ENCODE results near the gene LDLRAD2. TPM values are rescaled to one million over a fixed set of nuclear protein-coding genes. Genes with fewer than 3 reads are reported as not detected.
A peak's percentile ranks its signal among the peaks of the same experiment; 100 is the strongest.

LDLRAD2 gene
- total RNA-seq, 2 donors from 2014 or later, result 0.08 TPM; not detected in 1

DNA sequence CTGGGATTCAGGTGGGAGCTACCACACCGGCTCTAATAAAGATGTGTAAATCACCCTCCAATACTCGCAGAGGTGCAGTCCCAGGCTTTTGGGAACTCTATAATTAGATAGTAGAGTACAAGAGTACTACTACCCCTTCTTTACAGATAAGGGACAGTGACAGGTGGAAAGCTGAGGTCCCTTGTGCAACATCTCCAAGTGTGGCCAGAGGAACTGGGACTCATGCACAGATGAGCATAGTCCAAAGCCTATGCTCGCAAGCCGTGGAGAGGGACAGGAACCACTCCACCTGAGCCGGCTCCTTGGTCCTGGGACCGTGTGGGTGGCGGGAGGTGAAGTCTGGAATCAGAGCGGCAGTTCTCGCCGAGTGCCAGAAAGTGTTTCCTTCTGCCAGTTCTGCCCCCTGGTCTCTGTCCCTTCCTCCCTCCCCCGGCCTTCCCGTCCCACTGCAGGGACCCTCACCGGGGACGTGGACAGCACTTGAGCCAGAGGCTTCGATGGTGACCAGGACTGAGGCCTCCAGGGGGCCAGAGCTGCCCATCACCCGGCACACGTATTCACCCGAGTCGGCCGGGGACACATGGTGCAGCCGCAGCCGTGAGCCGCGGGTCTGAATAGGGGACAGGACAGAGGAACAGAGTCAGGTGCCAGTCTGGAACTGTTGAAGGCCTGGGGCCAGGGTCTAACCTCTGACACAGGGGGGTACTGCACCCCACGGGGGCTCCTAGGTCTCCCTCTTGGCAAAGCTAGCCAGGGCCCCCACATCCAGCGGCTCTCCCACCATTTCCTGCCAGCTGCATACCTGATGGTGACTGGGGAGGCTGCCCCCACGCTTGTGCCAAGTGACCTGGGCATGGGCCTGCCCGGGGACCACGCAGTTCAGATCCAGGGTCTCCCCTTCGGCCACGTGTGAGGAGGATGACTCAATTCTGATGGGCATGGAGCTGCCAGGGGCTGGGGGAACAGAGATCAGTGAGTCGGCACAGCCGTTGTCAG is 33.9 kb downstream of the LDLRAD2 start:
- Mint-ChIP-seq H3K9me3 (no peaks in the 10 kb centered on the region), H3K27ac (no peak overlapping the region), H3K36me3 (no peaks in the 10 kb centered on the region)
- no peak for DNase-seq (ENCODE audit: low spot score in 2 of 2)
- ATAC-seq, result no peak

DNA sequence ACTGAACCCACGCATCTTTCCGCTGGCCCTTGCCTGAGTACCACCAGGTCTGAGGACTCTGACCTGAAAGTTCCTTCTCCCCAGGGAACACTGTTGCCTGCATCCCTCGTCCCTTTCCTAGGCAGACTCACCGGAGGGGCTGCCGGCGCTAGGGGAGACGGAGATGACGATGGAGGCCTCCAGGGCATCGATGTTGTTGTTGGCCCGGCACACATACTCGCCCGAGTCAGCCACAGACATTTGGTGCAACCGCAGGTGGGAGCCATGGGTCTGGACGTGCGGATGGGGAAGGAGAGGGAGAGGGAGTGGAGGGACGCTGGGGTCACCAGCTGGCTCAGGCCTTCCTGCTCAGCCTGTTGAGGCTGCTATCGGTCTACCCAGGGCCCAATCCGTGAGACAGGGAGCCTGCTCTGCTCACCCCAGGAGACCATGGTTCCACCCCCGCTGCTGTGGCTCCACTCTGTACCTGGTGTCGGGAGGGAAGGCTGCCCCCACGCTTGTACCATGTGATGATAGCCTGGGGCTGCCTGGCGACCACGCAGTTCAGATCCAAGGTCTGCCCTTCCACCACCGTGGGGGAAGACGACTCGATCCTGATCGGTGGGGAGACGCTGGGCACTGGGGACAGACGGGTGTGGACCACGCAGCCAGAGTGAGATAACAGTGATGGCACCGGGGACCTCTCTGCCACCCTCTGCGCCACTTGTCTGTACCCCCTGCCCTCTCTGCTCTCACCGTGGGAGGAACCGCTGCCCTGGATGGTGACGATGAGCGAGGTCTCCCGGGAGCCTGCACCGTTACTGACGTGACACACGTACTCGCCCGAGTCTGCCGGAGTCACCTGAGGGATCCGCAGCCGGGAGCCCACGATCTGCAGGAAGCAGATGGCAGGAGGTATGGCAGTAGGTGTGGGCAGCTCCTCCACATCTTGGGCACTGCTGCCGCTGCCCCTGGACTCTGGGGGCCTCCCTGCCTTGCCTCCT is 35.4 kb downstream of the LDLRAD2 start:
- H3K27ac Mint-ChIP-seq, result no peak overlapping the region
- no peaks in the 10 kb centered on the region for H3K9me3 Mint-ChIP-seq
- no peak for ATAC-seq
- no peaks in the 10 kb centered on the region for H3K36me3 Mint-ChIP-seq
- no peak for DNase-seq (ENCODE audit: low spot score in 2 of 2)

DNA sequence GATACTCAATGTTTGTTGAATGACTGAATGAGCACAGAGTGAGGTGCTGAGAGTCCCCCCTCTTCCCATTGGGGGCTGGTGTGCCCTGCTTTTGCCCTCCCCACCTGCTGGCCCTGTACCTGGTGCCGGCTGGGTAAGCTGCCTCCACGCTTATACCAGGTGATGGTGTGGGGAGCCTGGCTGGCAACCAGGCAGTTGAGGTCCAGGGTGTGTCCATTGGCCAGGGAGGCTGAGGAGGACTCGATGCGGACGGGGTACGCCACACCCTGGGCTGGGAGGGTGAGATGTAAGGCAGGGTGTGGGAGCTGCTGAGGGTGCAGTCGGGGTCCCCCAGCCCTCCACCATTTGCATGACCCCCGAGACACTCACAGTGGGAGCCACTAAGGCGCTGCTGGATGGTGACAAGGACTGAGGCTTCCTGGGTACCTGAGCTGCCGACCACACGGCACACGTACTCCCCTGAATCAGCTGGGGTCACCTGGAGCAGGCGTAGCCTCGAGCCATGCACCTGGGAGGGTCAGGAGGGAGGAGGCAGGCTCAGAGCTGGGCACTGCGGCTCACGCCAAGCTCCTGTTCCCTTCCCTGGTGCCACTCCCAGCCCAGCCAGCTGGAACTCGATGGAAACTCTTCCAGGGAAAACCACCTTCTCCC is 36.6 kb downstream of the LDLRAD2 start:
- Mint-ChIP-seq H3K27ac (no peak overlapping the region), H3K36me3 (no peaks in the 10 kb centered on the region), H3K9me3 (no peaks in the 10 kb centered on the region)
- ATAC-seq (no peak), DNase-seq (ENCODE audit: low spot score in 2 of 2) (no peak)

DNA sequence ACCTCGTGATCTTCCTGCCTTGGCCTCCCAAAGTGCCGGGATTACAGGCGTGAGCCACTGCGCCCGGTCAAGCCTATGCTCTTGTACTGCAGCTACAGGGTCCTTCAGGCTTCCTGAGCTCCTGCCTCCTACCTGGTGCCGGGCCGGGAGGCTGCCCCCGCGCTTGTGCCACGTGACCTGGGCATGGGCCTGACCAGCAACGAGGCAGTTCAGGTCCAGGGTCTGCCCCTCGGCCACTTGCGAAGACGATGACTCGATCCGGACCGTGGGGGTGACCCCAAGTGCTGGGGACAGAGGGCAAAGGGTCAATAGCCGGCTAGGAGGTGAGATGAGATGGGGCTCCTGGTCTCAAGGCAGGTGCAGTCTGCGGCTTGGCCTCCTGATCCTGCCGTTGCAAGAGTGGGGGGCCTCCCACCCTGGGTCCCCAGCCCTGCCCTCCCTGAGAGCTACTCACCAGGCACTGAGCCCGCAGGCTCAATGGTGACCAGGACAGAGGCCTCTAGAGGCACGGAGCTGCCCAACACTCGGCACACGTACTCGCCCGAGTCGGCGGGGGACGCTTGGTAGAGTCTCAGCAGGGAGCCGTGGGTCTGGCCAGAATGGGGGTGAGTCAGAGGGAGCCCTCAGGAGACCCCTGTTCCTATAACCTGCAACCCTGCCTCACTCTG is 38.0 kb downstream of the LDLRAD2 start:
- DNase-seq (ENCODE audit: low spot score in 2 of 2), result no peak
- ATAC-seq, result no peak
- Mint-ChIP-seq H3K27ac (no peak overlapping the region), H3K9me3 (no peaks in the 10 kb centered on the region), H3K36me3 (no peaks in the 10 kb centered on the region)

DNA sequence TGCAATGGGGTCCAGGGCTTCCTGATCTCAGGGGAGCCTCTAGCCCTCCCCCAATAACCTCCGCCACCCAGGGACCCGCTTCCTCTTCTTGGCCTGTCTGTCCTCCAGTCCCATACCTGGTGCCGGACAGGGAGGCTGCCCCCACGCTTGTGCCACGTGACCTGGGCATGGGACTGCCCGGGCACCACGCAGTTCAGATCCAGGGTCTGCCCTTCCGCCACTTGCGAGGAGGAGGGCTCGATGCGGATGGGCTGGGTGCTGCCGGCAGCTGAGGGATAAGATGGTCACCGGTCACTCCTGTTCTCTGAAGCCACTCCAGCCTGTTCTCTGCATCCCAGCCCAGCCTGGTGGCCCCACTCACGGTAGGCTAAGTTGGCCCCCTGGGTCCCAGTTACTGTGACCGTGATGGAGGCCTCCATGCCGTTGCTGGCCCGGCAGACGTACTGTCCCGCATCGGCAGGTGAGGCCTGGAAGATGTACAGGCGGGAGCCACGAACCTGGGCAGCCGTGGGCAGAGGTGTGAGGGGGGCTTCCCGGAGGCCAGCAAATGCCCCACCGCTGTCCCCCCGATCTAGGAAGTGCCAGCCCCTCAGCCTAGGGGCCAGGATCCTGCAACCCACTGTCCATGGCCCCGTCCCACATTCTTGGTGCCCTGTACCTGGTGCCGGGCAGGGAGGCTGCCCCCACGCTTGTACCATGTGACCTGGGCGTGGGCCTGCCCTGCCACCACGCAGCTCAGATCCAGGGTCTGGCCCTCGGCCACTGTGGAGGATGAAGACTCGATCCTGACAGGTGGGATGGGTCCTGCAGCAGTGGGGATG is 39.6 kb downstream of the LDLRAD2 start:
- peak overlapping the region in 1 of 2 donors; percentile 48 for H3K27ac Mint-ChIP-seq
- DNase-seq (ENCODE audit: low spot score in 2 of 2) (no peak), ATAC-seq (no peak)
- no peaks in the 10 kb centered on the region for H3K36me3 Mint-ChIP-seq
- H3K9me3 Mint-ChIP-seq, result no peaks in the 10 kb centered on the region

DNA sequence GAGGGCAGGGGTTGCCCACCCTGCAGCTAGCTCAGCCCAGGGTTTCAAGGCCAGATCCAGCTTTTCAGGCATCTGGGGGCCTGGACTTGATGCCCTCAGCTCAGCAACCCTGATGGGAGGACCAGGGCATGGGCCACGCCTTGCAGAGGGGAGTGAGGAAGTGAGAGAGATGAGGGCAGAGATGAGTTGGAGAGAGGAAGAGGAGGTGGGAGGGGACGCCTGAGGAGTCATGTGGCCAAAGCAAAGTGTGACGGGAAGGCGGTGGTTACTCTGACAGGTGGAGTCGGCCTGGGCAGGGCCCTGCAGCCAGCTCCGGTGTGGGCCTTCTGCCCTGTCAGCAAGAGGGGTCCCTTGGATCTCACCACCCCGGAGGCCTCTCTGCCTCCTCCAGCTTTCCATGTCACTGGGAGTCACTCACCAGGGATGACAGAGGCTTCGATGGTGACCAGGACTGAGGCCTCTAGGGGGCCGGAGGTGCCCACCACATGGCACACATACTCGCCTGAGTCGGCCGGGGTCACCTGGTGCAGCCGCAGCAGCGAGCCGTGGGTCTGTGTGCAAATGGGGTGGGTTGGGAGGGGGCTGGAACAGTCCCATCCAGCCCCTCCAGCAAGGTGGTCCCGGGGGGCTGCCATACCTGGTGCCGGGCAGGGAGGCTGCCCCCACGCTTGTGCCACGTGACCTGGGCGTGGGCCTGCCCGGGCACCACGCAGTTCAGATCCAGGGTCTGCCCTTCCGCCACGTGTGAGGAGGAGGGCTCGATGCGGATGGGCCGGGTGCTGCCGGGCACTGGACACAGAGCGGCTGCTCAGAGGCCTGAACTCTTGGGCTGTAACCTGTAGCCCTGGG is 40.4 kb downstream of the LDLRAD2 start:
- Mint-ChIP-seq H3K36me3 (no peaks in the 10 kb centered on the region), H3K9me3 (no peaks in the 10 kb centered on the region), H3K27ac (peak overlapping the region in 1 of 2 donors; percentile 48)
- ATAC-seq, result peak; percentile 23 to 34
- no peak for DNase-seq (ENCODE audit: low spot score in 2 of 2)

DNA sequence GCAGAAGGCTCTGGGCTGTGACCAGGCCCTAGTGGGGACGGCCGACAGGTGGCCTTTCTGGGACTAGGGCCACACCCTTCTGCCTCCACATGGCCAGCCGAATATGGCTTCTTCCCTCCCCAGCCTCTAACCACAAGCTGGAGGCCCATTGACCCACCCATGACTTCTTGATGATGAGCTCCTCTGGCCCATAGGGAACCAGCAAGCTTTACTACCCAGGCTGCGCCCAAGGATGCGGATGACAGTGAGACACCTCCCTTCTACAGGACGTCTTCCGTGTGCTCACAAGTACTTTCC is 41.0 kb downstream of the LDLRAD2 start:
- Mint-ChIP-seq H3K27ac (no peak overlapping the region), H3K9me3 (no peaks in the 10 kb centered on the region)

DNA sequence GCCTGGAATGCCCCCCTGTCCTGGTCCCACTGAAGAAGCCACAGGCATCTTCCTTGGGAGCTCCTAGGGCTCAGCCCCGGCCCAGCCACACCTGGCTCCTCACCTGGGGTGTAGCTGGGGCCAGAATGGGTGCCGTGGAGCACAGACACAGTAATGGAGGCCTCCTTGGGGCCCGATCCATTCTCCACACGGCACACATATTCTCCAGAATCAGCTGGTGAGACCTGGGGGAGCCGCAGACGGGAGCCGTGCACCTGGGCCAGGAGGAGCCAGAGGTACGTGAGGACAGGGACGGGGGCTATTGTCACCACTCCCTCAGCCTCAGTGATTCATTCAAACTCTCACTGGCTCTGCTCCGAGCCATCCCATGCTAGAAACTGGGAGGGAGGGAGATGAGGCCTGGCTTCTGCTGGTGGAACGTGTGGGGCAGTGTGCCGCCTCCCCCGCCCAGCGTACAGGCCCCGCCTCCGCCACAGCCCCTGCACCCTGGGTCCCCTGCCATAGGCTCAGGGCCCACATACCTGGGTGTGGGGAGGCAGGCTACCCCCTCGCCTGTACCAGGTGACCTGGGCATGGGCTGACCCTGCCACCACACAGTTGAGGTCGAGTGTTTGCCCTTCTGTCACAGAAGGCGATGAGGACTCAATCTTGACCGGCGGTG is 42.2 kb downstream of the LDLRAD2 start:
- Mint-ChIP-seq H3K9me3 (no peaks in the 10 kb centered on the region), H3K36me3 (no peaks in the 10 kb centered on the region), H3K27ac (no peak overlapping the region)
- no peak for DNase-seq (ENCODE audit: low spot score in 2 of 2)
- ATAC-seq, result no peak

More for the DNA sequence above, 41.0 kb downstream of the LDLRAD2 start:
- no peak for ATAC-seq
- no peaks in the 10 kb centered on the region for H3K36me3 Mint-ChIP-seq
- DNase-seq (ENCODE audit: low spot score in 2 of 2), result no peak

DNA sequence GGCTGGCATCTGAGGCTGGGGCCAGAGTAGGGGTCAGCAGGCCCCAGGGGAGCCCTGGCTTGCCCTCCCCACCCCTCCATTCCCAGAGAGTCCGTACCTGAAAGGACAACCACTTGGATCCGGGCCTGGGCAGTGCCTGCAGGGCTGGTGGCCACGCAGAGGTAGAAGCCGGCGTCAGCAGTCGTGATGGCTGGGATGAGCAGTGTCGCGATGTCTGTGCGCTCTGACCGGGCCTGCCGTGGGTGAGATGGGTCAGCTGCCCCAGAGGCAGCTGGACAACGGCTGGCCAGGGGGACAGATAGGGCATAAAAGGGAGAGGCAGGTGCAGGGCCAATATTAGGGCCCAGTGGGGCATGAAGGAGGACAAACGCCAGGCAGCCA is 42.7 kb downstream of the LDLRAD2 start:
- ATAC-seq (no peak), DNase-seq (ENCODE audit: low spot score in 2 of 2) (no peak)
- Mint-ChIP-seq H3K9me3 (no peaks in the 10 kb centered on the region), H3K36me3 (no peaks in the 10 kb centered on the region), H3K27ac (no peak overlapping the region)

DNA sequence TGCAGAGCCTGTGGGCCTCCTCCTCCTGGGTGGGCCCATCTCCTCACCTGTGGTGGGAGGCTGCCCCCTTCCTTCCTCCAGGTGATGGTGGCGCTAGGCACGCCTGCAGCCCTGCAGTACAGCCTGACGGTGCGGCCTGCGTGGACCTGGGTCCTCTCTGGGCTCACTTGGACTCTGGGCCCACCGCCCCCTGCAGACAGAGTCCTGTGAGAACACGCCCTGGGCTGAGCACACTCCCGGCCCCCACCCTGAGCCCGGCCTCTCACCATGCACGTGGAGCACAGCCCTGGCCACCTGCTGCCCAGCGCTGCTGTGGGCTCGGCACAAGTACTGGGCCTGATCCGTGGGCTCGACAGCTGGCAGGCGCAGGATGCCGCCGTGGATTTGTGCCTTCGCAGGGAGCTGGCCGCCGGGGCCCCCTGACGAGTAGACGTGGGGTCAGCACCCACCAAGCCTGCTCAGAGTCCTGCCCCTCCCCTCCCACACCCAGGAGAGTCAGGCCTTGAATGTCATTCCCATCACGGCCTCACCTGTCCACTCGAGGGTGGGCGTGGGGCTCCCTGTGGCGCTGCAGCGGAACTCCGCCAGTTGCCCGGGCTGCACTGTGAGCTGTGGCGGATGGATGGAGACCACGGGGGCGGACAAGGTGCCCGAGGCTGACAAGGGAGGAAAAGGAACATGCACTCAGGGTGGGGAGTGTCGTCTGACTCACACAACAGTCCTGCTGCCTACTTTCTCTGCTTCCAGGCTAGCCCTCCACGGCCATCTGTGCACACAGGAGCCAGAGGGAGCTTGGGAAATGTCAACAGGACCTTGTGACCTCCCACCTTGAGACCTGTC is 43.4 kb downstream of the LDLRAD2 start:
- DNase-seq (ENCODE audit: low spot score in 2 of 2), result no peak
- Mint-ChIP-seq H3K36me3 (no peaks in the 10 kb centered on the region), H3K27ac (peak overlapping the region in 1 of 2 donors; percentile 87), H3K9me3 (no peaks in the 10 kb centered on the region)
- no peak for ATAC-seq

DNA sequence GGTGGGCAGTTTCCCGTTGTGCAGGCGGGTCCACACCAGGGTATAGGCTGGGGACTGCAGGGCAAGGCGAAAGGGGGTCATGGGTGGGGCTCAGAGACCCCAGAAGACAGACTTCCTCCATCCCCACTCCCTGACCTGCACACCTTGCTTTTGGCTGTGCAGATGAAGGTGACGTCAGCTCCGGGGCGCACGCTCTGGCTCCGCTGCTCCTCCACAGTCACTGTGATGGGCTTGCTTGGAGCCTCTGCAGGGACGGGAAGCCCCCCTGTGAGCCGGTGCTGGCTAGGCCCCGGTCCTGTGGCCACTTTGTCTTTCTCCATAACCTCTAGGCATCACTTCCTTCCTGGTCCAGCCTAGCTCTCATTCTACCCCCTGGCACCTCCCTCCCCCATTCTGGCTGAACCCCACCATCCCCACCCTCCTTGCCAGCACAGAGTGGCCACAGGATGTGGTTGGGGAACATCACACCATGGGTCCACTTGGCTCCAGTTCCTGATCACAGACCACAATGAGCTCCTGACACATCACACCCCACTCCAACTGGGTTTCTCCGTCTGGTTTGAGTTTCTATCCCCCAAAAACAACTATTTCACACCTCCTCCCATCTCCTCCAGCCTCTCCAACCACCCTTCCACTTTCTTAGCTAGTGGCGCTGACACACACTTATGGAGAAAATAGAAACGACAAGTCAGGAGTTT is 45.2 kb downstream of the LDLRAD2 start:
- Mint-ChIP-seq H3K27ac (peak overlapping the region in 1 of 2 donors; percentile 3), H3K36me3 (peaks cover 0 to 6% of the 10 kb centered on the region in 2 donors), H3K9me3 (no peaks in the 10 kb centered on the region)
- DNase-seq (ENCODE audit: low spot score in 2 of 2) (no peak), ATAC-seq (peak in 1 of 2 donors; percentile 20)

DNA sequence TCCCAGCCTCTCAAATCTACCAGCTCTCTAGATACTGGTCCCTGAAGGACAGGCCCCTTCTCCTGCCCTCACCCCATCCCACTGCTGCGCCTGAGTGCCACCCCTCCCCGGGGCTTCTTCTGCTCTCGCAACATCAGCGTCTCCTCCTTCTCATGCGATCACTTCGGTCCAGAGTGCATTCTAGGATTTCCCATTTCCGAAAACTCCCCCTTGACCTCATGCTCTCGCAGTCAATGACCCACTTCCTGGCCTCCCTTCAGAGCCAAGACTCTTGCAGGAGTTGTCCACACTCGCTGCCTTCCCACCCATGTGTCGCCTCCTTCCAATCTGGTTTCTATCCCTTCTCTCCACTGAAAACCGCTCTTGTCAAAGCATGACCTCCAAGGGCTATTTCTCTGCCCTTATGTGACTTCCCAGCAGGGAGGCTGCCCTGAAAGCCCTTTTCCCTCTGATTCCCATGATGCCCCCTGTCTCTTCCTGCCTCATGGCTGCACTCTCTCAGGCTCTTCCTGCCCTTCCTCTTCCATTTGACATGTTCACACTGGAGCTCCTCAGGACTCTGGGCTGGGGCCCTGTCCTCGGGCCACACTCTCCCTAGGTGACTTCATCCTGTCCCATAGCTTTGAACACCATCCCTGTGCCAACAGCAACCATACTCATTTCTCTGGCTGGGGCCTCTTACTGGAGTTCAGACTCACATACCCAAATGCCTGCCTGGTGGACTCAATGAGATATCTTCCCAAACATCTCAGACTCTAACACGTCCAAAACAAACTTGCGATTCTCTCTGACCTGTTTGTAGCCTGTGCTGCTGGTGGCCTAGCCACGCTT is 46.0 kb downstream of the LDLRAD2 start:
- DNase-seq (ENCODE audit: low spot score in 2 of 2) (no peak), ATAC-seq (no peak)
- H3K36me3 Mint-ChIP-seq, result peaks cover 0 to 7% of the 10 kb centered on the region in 2 donors
- H3K27ac Mint-ChIP-seq, result peak overlapping the region; percentile 3 to 58
- H3K9me3 Mint-ChIP-seq, result no peaks in the 10 kb centered on the region

All from activated naive CD4-positive, alpha-beta T cell treated with anti-CD3 and anti-CD28 coated beads, Interleukin-2, amount 50 U/mL, for 72 hours (primary cell).